Measurements from ENCODE around the gene SRRM2. TPM values are rescaled to one million over a fixed set of nuclear protein-coding genes. Genes with fewer than 3 reads are reported as not detected.

The SRRM2 gene
- polyA plus RNA-seq, 1 experiment: 105 TPM

DNA sequence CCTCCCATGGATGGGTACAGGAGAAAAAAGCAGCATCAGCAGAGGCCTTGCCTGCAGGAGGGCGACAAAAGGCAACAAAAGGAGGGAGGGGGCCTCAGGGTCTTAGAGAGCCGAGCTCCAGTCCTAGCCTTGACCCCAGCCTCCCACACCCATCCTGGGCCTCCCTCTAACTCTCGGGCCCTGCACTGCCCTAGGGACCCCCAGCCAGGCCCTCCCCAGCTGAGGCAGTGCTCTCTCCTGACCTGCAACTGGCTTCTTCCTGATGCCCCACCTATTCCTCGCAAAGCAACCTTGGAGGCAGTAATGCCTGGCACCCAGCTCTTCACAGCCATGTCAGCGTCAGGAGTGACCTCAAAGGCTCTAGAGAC lies 15.2 kb upstream of the SRRM2 start:
- H3K27me3 ChIP-seq (ENCODE audit: control insufficient read depth, insufficient read depth, low read length): no peaks in the 10 kb centered on the region
- no peak overlapping the region for H3K4me3 ChIP-seq (ENCODE audit: low read depth, low read length)
- no peak for DNase-seq (ENCODE audit: low read depth)
- CTCF ChIA-PET: interaction anchor here (1.3 kb wide), 1 partner anchor 101 kb away, joined by 3 read pairs; no protein-coding TSS in a partner anchor
- POLR2A ChIA-PET: no interaction called here
- H3K36me3 ChIP-seq (ENCODE audit: control insufficient read depth, insufficient read depth, low read length): no peaks in the 10 kb centered on the region
- TF ChIP-seq, protein P1, sequence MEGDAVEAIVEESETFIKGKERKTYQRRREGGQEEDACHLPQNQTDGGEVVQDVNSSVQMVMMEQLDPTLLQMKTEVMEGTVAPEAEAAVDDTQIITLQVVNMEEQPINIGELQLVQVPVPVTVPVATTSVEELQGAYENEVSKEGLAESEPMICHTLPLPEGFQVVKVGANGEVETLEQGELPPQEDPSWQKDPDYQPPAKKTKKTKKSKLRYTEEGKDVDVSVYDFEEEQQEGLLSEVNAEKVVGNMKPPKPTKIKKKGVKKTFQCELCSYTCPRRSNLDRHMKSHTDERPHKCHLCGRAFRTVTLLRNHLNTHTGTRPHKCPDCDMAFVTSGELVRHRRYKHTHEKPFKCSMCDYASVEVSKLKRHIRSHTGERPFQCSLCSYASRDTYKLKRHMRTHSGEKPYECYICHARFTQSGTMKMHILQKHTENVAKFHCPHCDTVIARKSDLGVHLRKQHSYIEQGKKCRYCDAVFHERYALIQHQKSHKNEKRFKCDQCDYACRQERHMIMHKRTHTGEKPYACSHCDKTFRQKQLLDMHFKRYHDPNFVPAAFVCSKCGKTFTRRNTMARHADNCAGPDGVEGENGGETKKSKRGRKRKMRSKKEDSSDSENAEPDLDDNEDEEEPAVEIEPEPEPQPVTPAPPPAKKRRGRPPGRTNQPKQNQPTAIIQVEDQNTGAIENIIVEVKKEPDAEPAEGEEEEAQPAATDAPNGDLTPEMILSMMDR (IDR thresholded peaks at IDR 0.05; ENCODE audit: insufficient read depth, low read depth, low read length): no peak

DNA sequence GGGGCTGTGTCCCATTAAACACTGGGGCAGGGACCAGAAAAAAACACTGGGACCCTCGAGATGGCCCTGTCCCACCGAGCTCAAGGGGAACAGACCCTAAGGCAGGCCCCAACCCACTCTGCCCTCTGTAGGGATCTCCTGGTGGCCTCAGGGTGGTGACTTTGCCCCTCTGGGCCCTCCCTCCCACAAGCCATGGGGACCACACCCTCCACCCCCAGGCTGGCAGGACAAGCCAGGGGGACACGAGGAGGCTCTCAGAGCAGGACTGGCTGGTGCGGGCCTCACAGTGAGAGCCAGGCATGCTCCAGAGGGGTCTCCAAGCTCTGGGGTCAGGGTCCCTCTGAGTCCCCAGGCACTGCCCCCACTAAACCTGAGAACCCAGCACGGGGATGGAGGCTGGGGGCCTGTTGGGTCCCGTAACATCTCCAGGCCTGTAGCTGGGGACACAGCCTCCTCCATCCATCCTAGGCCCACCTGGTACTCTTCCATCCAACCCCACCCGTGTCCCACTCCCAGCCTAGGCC lies 14.5 kb upstream of the SRRM2 start:
- TF ChIP-seq, protein P1 (IDR thresholded peaks at IDR 0.05; ENCODE audit: insufficient read depth, low read depth, low read length): no peak
- ChIA-PET CTCF (interaction anchor here (1.3 kb wide), 1 partner anchor 101 kb away, joined by 3 read pairs; no protein-coding TSS in a partner anchor), POLR2A (no interaction called here)
- Histone ChIP-seq H3K4me3 (ENCODE audit: low read depth, low read length) (no peak overlapping the region), H3K27me3 (ENCODE audit: control insufficient read depth, insufficient read depth, low read length) (no peaks in the 10 kb centered on the region), H3K36me3 (ENCODE audit: control insufficient read depth, insufficient read depth, low read length) (no peaks in the 10 kb centered on the region)
- no peak for DNase-seq (ENCODE audit: low read depth)

DNA sequence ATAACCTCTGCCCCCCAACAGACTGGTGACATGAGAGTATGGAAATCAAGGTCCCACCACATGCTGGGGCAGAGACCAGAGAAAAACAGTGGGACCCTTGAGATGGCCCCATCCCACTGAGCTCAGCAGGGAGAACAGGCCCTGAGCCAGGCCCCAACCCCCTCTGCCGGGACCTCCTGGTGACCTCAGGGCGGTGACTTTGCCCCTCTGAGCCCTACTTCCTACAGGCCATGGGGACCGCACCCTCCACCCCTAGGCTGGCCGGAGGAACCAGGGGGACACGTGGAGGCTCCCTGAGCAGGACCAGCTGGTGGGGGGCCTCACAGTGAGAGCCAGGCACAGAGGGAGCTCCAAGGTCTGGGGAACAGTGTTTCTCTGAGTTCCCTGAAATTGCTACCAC lies 13.8 kb upstream of the SRRM2 start:
- no peak overlapping the region for H3K4me3 ChIP-seq (ENCODE audit: low read depth, low read length)
- no peaks in the 10 kb centered on the region for H3K36me3 ChIP-seq (ENCODE audit: control insufficient read depth, insufficient read depth, low read length)
- TF ChIP-seq, protein P1 (IDR thresholded peaks at IDR 0.05; ENCODE audit: insufficient read depth, low read depth, low read length): no peak
- no peak for DNase-seq (ENCODE audit: low read depth)
- POLR2A ChIA-PET: interaction anchor here (0.6 kb wide), 1 partner anchor 14 kb away, joined by 8 read pairs; the partner anchor contains the start of gene SRRM2
- CTCF ChIA-PET: interaction anchor here (1.3 kb wide), 1 partner anchor 100 kb away, joined by 3 read pairs; no protein-coding TSS in a partner anchor
- no peaks in the 10 kb centered on the region for H3K27me3 ChIP-seq (ENCODE audit: control insufficient read depth, insufficient read depth, low read length)

DNA sequence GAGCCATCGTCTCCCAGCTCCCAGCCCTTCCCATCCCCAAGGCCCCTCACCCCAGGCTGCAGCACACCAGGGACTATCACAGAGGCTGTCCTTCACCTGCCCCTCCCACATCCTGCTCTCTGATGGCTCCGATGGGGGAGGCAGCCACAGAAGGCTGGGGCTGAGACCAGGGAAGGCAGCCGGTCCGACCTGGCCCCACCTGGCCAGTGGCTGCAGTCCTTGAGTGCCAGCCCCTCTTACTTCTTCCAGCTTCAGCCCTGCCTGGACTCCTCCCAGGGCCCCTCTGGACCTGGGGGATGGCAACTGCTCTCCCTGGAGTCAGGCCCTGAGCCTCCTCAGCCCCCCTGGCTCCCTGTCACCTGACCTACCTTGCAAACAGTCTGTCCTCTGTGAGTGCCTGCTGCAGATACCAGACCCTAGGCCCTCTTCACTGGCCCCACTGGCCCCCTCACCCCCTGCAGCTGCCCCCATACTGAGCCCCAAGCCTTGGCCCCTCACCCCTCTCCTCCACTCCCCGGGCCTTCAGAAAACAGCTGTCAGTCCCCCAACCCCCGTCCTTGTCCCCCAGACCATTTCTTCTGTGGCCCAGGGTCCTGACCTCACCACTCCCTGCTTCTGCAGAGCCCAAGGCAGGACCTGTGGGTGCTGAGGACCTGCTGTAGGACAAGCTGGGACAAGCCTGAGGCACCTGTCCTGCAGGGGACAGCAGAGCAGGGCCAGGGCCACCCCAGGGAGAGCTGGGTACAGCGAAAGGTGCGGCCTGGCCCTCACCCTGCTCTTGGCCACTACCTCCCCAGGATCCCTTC lies 12.6 kb upstream of the SRRM2 start:
- DNase-seq (ENCODE audit: low read depth): no peak
- TF ChIP-seq, protein P1 (IDR thresholded peaks at IDR 0.05; ENCODE audit: insufficient read depth, low read depth, low read length): no peak
- no peaks in the 10 kb centered on the region for H3K36me3 ChIP-seq (ENCODE audit: control insufficient read depth, insufficient read depth, low read length)
- CTCF ChIA-PET: interaction anchor here (1.6 kb wide), 1 partner anchor 11 kb away, joined by 4 read pairs; no protein-coding TSS in a partner anchor
- POLR2A ChIA-PET: no interaction called here
- H3K4me3 ChIP-seq (ENCODE audit: low read depth, low read length): no peak overlapping the region
- H3K27me3 ChIP-seq (ENCODE audit: control insufficient read depth, insufficient read depth, low read length): no peaks in the 10 kb centered on the region

DNA sequence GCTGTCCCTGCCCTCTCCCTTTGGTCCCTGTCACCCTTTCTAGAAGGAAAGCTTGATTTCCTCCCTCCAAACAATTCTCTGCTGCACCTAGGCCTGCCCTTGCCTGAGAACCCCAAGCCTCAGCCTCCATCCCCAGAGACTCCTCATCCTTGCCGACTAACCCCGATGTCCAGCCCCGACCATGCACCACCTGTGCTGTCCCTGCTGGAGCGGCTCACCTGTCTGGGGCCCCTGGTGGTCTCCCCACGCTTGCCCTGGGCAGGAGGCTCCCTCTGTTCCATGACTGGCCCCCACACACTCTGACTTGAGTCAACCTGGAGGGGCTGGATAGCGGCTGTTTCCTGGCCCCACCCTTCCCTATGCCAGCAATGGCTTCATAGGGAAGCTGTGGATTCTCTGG lies 12.0 kb upstream of the SRRM2 start:
- TF ChIP-seq, protein P1 (IDR thresholded peaks at IDR 0.05; ENCODE audit: insufficient read depth, low read depth, low read length): no peak
- Histone ChIP-seq H3K36me3 (ENCODE audit: control insufficient read depth, insufficient read depth, low read length) (no peaks in the 10 kb centered on the region), H3K27me3 (ENCODE audit: control insufficient read depth, insufficient read depth, low read length) (no peaks in the 10 kb centered on the region), H3K4me3 (ENCODE audit: low read depth, low read length) (no peak overlapping the region)
- ChIA-PET CTCF (interaction anchor here (1.6 kb wide), 1 partner anchor 11 kb away, joined by 4 read pairs; no protein-coding TSS in a partner anchor), POLR2A (no interaction called here)
- no peak for DNase-seq (ENCODE audit: low read depth)
